IMR-90 (cell line): ENCODE results near the gene HERC3.

Experiments
- BHLHE40 ChIP-seq: fragments of 150-350 bp; IDR thresholded peaks from 2 replicates; pipeline ENCODE4 v1.6.1; 2016; ENCODE audit warnings: mild to moderate bottlenecking, low read depth, low read length
- CEBPB ChIP-seq: IDR thresholded peaks from 2 replicates; pipeline ENCODE4 v1.6.1; 2012; ENCODE audit warnings: low read depth, low read length, improper control_type of control experiment
- MAFK ChIP-seq: IDR thresholded peaks from 2 replicates; pipeline ENCODE4 v1.6.1; 2012; ENCODE audit warnings: low read depth, low read length, improper control_type of control experiment
- NFE2L2 ChIP-seq: fragments of 150-350 bp; IDR thresholded peaks from 2 replicates; pipeline ENCODE4 v1.6.1; 2016; ENCODE audit warnings: low read depth, mild to moderate bottlenecking, low read length
- POLR2A ChIP-seq: IDR thresholded peaks from 2 replicates; pipeline ENCODE4 v1.6.1; 2012; ENCODE audit warnings: mild to moderate bottlenecking, low read depth, low read length
- RCOR1 ChIP-seq: IDR thresholded peaks from 2 replicates; pipeline ENCODE4 v1.6.1; 2012; ENCODE audit warnings: mild to moderate bottlenecking, low read length, improper control_type of control experiment; ENCODE audit not compliant: insufficient replicate concordance
- SMC3 ChIP-seq: fragments of 150-350 bp; IDR thresholded peaks from 2 replicates; pipeline ENCODE4 v1.6.1; 2016; ENCODE audit warnings: low read depth, mild to moderate bottlenecking, antibody characterized with exemption, low read length, moderate library complexity
- TF ChIP-seq, protein P1 (sequence below): conservative IDR thresholded peaks from 2 replicates; pipeline ENCODE4 v1.5.1; 2012; ENCODE audit warnings: mild to moderate bottlenecking, low read depth, low read length, improper control_type of control experiment

- TF ChIP-seq, protein P1, sequence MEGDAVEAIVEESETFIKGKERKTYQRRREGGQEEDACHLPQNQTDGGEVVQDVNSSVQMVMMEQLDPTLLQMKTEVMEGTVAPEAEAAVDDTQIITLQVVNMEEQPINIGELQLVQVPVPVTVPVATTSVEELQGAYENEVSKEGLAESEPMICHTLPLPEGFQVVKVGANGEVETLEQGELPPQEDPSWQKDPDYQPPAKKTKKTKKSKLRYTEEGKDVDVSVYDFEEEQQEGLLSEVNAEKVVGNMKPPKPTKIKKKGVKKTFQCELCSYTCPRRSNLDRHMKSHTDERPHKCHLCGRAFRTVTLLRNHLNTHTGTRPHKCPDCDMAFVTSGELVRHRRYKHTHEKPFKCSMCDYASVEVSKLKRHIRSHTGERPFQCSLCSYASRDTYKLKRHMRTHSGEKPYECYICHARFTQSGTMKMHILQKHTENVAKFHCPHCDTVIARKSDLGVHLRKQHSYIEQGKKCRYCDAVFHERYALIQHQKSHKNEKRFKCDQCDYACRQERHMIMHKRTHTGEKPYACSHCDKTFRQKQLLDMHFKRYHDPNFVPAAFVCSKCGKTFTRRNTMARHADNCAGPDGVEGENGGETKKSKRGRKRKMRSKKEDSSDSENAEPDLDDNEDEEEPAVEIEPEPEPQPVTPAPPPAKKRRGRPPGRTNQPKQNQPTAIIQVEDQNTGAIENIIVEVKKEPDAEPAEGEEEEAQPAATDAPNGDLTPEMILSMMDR, result no peak
- no peak for TF ChIP-seq RCOR1
- TF ChIP-seq CEBPB, result no peak
- no peak for TF ChIP-seq MAFK
- TF ChIP-seq SMC3, result no peak
- TF ChIP-seq POLR2A, result no peak
- no peak for TF ChIP-seq BHLHE40
- no peak for TF ChIP-seq NFE2L2
These were observed 155.1 kb downstream of the HERC3 start for GRCh38 chr4:88747351-88747750.
